GM12801 (cell line): ENCODE results near the gene PEPD.

Experiments
- TF ChIP-seq, protein P1 (sequence below): IDR thresholded peaks from one replicate; pipeline ENCODE4 v1.5.1; 2011; ENCODE audit warnings: control low read depth; ENCODE audit not compliant: insufficient read length; ENCODE audit errors: extremely low read depth

PEPD gene

GRCh38 chr19:33521480-33522370 lies at the start of gene PEPD:
PEPD (minus strand) TSS chr19:33521791; CDS start chr19:33521760, 31 bp downstream.
- TF ChIP-seq, protein P1, sequence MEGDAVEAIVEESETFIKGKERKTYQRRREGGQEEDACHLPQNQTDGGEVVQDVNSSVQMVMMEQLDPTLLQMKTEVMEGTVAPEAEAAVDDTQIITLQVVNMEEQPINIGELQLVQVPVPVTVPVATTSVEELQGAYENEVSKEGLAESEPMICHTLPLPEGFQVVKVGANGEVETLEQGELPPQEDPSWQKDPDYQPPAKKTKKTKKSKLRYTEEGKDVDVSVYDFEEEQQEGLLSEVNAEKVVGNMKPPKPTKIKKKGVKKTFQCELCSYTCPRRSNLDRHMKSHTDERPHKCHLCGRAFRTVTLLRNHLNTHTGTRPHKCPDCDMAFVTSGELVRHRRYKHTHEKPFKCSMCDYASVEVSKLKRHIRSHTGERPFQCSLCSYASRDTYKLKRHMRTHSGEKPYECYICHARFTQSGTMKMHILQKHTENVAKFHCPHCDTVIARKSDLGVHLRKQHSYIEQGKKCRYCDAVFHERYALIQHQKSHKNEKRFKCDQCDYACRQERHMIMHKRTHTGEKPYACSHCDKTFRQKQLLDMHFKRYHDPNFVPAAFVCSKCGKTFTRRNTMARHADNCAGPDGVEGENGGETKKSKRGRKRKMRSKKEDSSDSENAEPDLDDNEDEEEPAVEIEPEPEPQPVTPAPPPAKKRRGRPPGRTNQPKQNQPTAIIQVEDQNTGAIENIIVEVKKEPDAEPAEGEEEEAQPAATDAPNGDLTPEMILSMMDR: no peak

- TF ChIP-seq, protein P1: no peak
Measured at GRCh38 chr19:33569821-33570220, 48.2 kb upstream of the PEPD start.

- TF ChIP-seq, protein P1: no peak
Measured at GRCh38 chr19:33568706-33569105, 47.1 kb upstream of the PEPD start.

DNA sequence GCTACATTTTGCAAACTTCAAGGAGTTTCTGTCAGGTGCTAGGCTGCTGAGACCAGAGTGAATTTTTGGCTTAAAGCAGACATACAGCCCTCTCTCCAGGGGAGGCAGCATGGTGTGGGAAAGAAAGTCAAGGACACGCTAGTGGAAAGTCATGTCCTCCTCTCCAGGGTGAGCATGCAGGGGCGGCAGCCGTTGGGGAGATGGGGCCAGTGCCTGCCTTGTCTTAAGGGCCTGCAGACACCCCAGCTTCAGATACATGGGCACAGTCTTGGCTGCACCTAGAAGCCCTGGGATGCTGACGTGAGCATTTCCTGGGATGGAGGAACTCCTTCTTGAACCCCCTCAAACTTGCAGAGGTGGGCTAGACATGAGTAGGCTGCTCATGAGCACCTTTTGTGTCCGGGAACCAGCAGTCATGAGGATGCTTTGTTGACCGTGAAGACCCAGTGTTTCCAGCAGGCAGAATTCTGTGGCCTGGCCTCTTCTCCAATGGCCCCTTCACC lies 43.3 kb upstream of the PEPD start:
- TF ChIP-seq, protein P1: no peak

- TF ChIP-seq, protein P1: no peak
Measured at GRCh38 chr19:33562636-33563035, 41.0 kb upstream of the PEPD start.

- TF ChIP-seq, protein P1: no peak
Measured at GRCh38 chr19:33561261-33561660, 39.7 kb upstream of the PEPD start.

GRCh38 chr19:33559996-33560395 lies 38.4 kb upstream of the PEPD start:
- TF ChIP-seq, protein P1: no peak
